HG03103 (cell line): ENCODE measurements around the gene AFF1.

Source experiments
- ATAC-seq: cut with Tn5 transposase; IDR thresholded peaks from one replicate; pipeline ENCODE4 v1.9.1; 2021; ENCODE audit warnings: low read depth; ENCODE audit not compliant: unreplicated experiment

AFF1 gene

GRCh38 chr4:87101543-87102199, 166.9 kb downstream of the AFF1 start:
- no peak for ATAC-seq

GRCh38 chr4:87103086-87103485, 168.3 kb downstream of the AFF1 start:
- ATAC-seq = no peak

- ATAC-seq = no peak
These were observed 168.9 kb downstream of the AFF1 start for GRCh38 chr4:87103691-87104187.

GRCh38 chr4:87105101-87105845, 170.5 kb downstream of the AFF1 start:
- no peak for ATAC-seq

- no peak for ATAC-seq
These were observed 173.3 kb downstream of the AFF1 start for GRCh38 chr4:87108142-87108546.

GRCh38 chr4:87109121-87109520, 174.3 kb downstream of the AFF1 start:
- ATAC-seq = no peak

GRCh38 chr4:87109945-87110344, 175.1 kb downstream of the AFF1 start:
- no peak for ATAC-seq

GRCh38 chr4:87112063-87112462, 177.3 kb downstream of the AFF1 start:
- no peak for ATAC-seq

GRCh38 chr4:87114245-87115062, 179.6 kb downstream of the AFF1 start:
- no peak for ATAC-seq

GRCh38 chr4:87116231-87116630, 181.4 kb downstream of the AFF1 start:
- ATAC-seq = no peak

GRCh38 chr4:87117051-87117731, 182.4 kb downstream of the AFF1 start:
- no peak for ATAC-seq

GRCh38 chr4:87117732-87118075, 182.9 kb downstream of the AFF1 start:
- ATAC-seq = no peak

- ATAC-seq = no peak
These were observed 183.6 kb downstream of the AFF1 start for GRCh38 chr4:87118421-87118820.

- ATAC-seq = no peak
These were observed 184.0 kb downstream of the AFF1 start for GRCh38 chr4:87118826-87119225.

- no peak for ATAC-seq
These were observed 185.2 kb downstream of the AFF1 start for GRCh38 chr4:87120010-87120409.

- ATAC-seq = no peak
These were observed 185.8 kb downstream of the AFF1 start for GRCh38 chr4:87120411-87121162.

- ATAC-seq = no peak
These were observed 186.7 kb downstream of the AFF1 start for GRCh38 chr4:87121341-87122065.

GRCh38 chr4:87122252-87122651, 187.4 kb downstream of the AFF1 start:
- no peak for ATAC-seq

GRCh38 chr4:87126056-87126455, 191.2 kb downstream of the AFF1 start:
- no peak for ATAC-seq
